Osteoblast (primary cell): Measurements from ENCODE around the gene RPL9. TPM values are rescaled to one million over a fixed set of nuclear protein-coding genes. Genes with fewer than 3 reads are reported as not detected.

ENCODE experiments used
- DNase-seq: peaks from one replicate; pipeline ENCODE4 v3.0.0; 2011; ENCODE audit warnings: low spot score, mixed read lengths; ENCODE audit not compliant: insufficient read length; ENCODE audit errors: missing footprints
- H2AFZ ChIP-seq: 2 replicates; pipeline ENCODE4 v1.6.0; 2011; ENCODE audit warnings: mild to moderate bottlenecking, low read length
- H3K27ac ChIP-seq: 2 replicates; pipeline ENCODE4 v1.5.1; 2011; ENCODE audit warnings: mild to moderate bottlenecking, low read depth, low read length, moderate library complexity
- H3K27me3 ChIP-seq: 2 replicates; pipeline ENCODE4 v1.6.0; 2012; ENCODE audit warnings: mild to moderate bottlenecking, control low read depth, inconsistent platforms, low read length, moderate library complexity; ENCODE audit not compliant: insufficient read depth
- H3K36me3 ChIP-seq: 2 replicates; pipeline ENCODE4 v1.5.1; 2011; ENCODE audit warnings: mild to moderate bottlenecking, low read length, control low read depth, moderate library complexity; ENCODE audit not compliant: insufficient read depth
- H3K4me1 ChIP-seq: 2 replicates; pipeline ENCODE4 v1.5.1; 2011; ENCODE audit warnings: mild to moderate bottlenecking, low read length, control low read depth, moderate library complexity; ENCODE audit not compliant: insufficient read depth
- H3K4me2 ChIP-seq: 2 replicates; pipeline ENCODE4 v1.6.0; 2011; ENCODE audit warnings: mild to moderate bottlenecking, low read length; ENCODE audit not compliant: insufficient read depth
- H3K4me3 ChIP-seq: fragments of 200-600 bp; sonication (generic); 3 replicates; pipeline ENCODE4 v1.5.1; 2012; ENCODE audit warnings: mild to moderate bottlenecking, low read length, inconsistent platforms; ENCODE audit not compliant: insufficient read depth
- H3K79me2 ChIP-seq: 2 replicates; pipeline ENCODE4 v1.6.0; 2012; ENCODE audit warnings: mild to moderate bottlenecking, low read length, control low read depth, inconsistent platforms; ENCODE audit not compliant: insufficient read depth
- H3K9me3 ChIP-seq: 2 replicates; pipeline ENCODE4 v1.5.1; 2011; ENCODE audit warnings: low read depth, low read length, control low read depth
- H4K20me1 ChIP-seq: 2 replicates; pipeline ENCODE4 v1.6.0; 2012; ENCODE audit warnings: mild to moderate bottlenecking, low read length, control low read depth; ENCODE audit not compliant: insufficient read depth
- small RNA-seq: library from RNA; depleted of rRNA; stranded (forward); fragments of <200 nt; gene quantifications from one replicate; pipeline ENCODE3, GENCODE V24; 2012
- total RNA-seq: library from RNA; depleted of rRNA; stranded (reverse); fragments of >200 nt; gene quantifications from 2 replicates; pipeline ENCODE4 v1.2.3, GENCODE V29; 2012
- TF ChIP-seq, protein P1 (sequence below): IDR thresholded peaks from 2 replicates; pipeline ENCODE4 v1.5.1; 2011; ENCODE audit warnings: mild to moderate bottlenecking, low read depth, low read length, moderate library complexity; ENCODE audit errors: extremely low read depth

The RPL9 gene
- total RNA-seq, 1 donor, result 1,561 TPM

- no peak overlapping the region for H3K4me3 ChIP-seq
- H3K9me3 ChIP-seq, result no peaks in the 10 kb centered on the region
- H3K27ac ChIP-seq, result no peak overlapping the region
- TF ChIP-seq, protein P1, sequence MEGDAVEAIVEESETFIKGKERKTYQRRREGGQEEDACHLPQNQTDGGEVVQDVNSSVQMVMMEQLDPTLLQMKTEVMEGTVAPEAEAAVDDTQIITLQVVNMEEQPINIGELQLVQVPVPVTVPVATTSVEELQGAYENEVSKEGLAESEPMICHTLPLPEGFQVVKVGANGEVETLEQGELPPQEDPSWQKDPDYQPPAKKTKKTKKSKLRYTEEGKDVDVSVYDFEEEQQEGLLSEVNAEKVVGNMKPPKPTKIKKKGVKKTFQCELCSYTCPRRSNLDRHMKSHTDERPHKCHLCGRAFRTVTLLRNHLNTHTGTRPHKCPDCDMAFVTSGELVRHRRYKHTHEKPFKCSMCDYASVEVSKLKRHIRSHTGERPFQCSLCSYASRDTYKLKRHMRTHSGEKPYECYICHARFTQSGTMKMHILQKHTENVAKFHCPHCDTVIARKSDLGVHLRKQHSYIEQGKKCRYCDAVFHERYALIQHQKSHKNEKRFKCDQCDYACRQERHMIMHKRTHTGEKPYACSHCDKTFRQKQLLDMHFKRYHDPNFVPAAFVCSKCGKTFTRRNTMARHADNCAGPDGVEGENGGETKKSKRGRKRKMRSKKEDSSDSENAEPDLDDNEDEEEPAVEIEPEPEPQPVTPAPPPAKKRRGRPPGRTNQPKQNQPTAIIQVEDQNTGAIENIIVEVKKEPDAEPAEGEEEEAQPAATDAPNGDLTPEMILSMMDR, result no peak
- H3K79me2 ChIP-seq, result no peaks in the 10 kb centered on the region
- no peak overlapping the region for H2AFZ ChIP-seq
- H3K27me3 ChIP-seq, result no peaks in the 10 kb centered on the region
- no peak for DNase-seq
- no peak overlapping the region for H3K4me2 ChIP-seq
- peaks cover 3% of the 10 kb centered on the region for H3K4me1 ChIP-seq
- H3K36me3 ChIP-seq, result no peaks in the 10 kb centered on the region
- H4K20me1 ChIP-seq, result no peaks in the 10 kb centered on the region
These were observed 51.2 kb downstream of the RPL9 start for GRCh38 chr4:39407584-39407885.

DNA sequence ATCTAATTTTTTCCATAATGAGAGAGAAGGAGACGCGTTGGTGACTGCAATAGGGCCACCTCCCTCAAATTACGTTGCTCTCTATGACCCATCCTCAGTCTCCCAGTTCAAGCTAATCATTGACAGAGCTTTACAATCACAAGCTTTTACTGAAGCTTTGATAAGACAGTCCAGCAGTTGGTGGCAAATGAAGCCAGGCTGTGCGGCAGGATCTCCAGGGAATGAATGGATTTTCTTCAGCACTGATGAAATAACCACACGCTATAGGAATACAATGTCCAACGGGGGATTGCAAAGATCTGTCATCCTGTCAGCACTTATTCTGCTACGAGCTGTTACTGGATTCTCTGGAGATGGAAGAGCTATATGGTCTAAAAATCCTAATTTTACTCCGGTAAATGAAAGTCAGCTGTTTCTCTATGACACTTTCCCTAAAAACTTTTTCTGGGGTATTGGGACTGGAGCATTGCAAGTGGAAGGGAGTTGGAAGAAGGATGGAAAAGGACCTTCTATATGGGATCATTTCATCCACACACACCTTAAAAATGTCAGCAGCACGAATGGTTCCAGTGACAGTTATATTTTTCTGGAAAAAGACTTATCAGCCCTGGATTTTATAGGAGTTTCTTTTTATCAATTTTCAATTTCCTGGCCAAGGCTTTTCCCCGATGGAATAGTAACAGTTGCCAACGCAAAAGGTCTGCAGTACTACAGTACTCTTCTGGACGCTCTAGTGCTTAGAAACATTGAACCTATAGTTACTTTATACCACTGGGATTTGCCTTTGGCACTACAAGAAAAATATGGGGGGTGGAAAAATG is 51.7 kb downstream of the RPL9 start, which contains the start of gene KLB:
Gene KLB (plus strand): TSS at position 168 of the 821 bp plus-strand sequence. CDS start 20 bp downstream, at position 188.
- Histone ChIP-seq H3K79me2 (no peaks in the 10 kb centered on the region), H3K27ac (no peak within 1 kb of the TSS), H3K4me3 (peak within 1 kb of the TSS; percentile 4), H4K20me1 (no peaks in the 10 kb centered on the region), H2AFZ (peak within 1 kb of the TSS; percentile 16), H3K27me3 (no peaks in the 10 kb centered on the region), H3K36me3 (no peaks in the 10 kb centered on the region), H3K4me1 (peaks cover 3% of the 10 kb centered on the region), H3K4me2 (peak within 1 kb of the TSS; percentile 52), H3K9me3 (no peaks in the 10 kb centered on the region)
- DNase-seq, result no peak
- TF ChIP-seq, protein P1, result no peak

Small RNA genes lying within 50 kb of the gene (small RNA-seq; reads per million reads assigned to genes)
- gene MIR5591, result not detected
- not detected for gene RF00019

Other genes with a start within 250 kb of the RPL9 start
- gene RFC1, start 92.6 kb downstream of the RPL9 start, total RNA-seq, result 49.9 and 54.5 TPM in 2 replicates
- gene KLB, start 52.0 kb downstream of the RPL9 start, total RNA-seq, result not detected in 2 replicates
- 8.7 and 11.2 TPM in 2 replicates for gene LIAS, start 134 bp upstream of the RPL9 start, total RNA-seq
- 242 and 277 TPM in 2 replicates for gene UGDH, start 68.5 kb upstream of the RPL9 start, total RNA-seq
- gene SMIM14, start 179.9 kb upstream of the RPL9 start, total RNA-seq, result 61.5 and 68.7 TPM in 2 replicates
- gene UBE2K, start 239.2 kb upstream of the RPL9 start, total RNA-seq, result 19.2 and 19.4 TPM in 2 replicates